ENCODE measurements around the gene CNKSR3.

Gene CNKSR3

GRCh38 chr6:154500769-154501577 lies 9.5 kb downstream of the CNKSR3 start:
- DNase-seq = no peak

- DNase-seq = no peak
Observed at GRCh38 chr6:154499855-154500589, 10.5 kb downstream of the CNKSR3 start.

- no peak for DNase-seq
Observed at GRCh38 chr6:154498340-154498934, 12.0 kb downstream of the CNKSR3 start.

- no peak for DNase-seq
Observed at GRCh38 chr6:154496793-154497517, 13.5 kb downstream of the CNKSR3 start.

GRCh38 chr6:154496186-154496585 lies 14.3 kb downstream of the CNKSR3 start:
- DNase-seq = no peak

GRCh38 chr6:154494592-154495311 lies 15.7 kb downstream of the CNKSR3 start:
- DNase-seq = no peak

GRCh38 chr6:154491567-154492470 lies 18.7 kb downstream of the CNKSR3 start:
- DNase-seq = no peak

GRCh38 chr6:154489822-154490221 lies 20.7 kb downstream of the CNKSR3 start:
- DNase-seq = no peak

GRCh38 chr6:154488802-154489437 lies 21.6 kb downstream of the CNKSR3 start:
- no peak for DNase-seq

GRCh38 chr6:154488248-154488593 lies 22.3 kb downstream of the CNKSR3 start:
- DNase-seq = no peak

GRCh38 chr6:154487367-154488247 lies 22.9 kb downstream of the CNKSR3 start:
- DNase-seq = no peak

GRCh38 chr6:154485815-154486214 lies 24.7 kb downstream of the CNKSR3 start:
- DNase-seq = no peak

- DNase-seq = no peak
Observed at GRCh38 chr6:154484942-154485341, 25.5 kb downstream of the CNKSR3 start.

- no peak for DNase-seq
Observed at GRCh38 chr6:154482858-154483257, 27.6 kb downstream of the CNKSR3 start.

GRCh38 chr6:154481521-154482013 lies 28.9 kb downstream of the CNKSR3 start:
- DNase-seq = no peak

GRCh38 chr6:154479771-154480639 lies 30.5 kb downstream of the CNKSR3 start:
- DNase-seq = no peak

GRCh38 chr6:154479351-154479769 lies 31.1 kb downstream of the CNKSR3 start:
- no peak for DNase-seq

- no peak for DNase-seq
Observed at GRCh38 chr6:154478701-154479060, 31.8 kb downstream of the CNKSR3 start.

Measured in CD4-positive, alpha-beta T cell treated with Interferon gamma for 1 hour (primary cell).